VCaP (cell line): ENCODE measurements around the gene DTNA.
A peak's percentile ranks its signal among the peaks of the same experiment; 100 is the strongest.

Experiments
- H3K27ac ChIP-seq: fragments of 450-650 bp; 2 replicates; pipeline ENCODE4 v1.5.1; 2017
- CTCF ChIP-seq: fragments of 450-650 bp; conservative IDR thresholded peaks from 2 replicates; pipeline ENCODE4 v1.5.1; 2017; ENCODE audit warnings: mild to moderate bottlenecking, moderate library complexity

DTNA gene

GRCh38 chr18:34866739-34867138, 156.6 kb downstream of the DTNA start:
- H3K27ac ChIP-seq, result peak overlapping the region; percentile 82; the same call in 1 of the 2 replicates
- TF ChIP-seq CTCF, result peak; percentile 77

- peak overlapping the region; percentile 82 for H3K27ac ChIP-seq
- peak; percentile 47 for TF ChIP-seq CTCF
These were observed 157.4 kb downstream of the DTNA start for GRCh38 chr18:34867520-34867919.

- no peak for TF ChIP-seq CTCF
These were observed 160.6 kb downstream of the DTNA start for GRCh38 chr18:34870555-34871310.

GRCh38 chr18:34871435-34871834, 161.3 kb downstream of the DTNA start:
- TF ChIP-seq CTCF, result no peak

More at GRCh38 chr18:34870555-34871310, 160.6 kb downstream of the DTNA start:
- peak overlapping the region; percentile 82 for H3K27ac ChIP-seq

GRCh38 chr18:34872066-34872465, 162.0 kb downstream of the DTNA start:
- no peak for TF ChIP-seq CTCF
- no peak overlapping the region for H3K27ac ChIP-seq

More at GRCh38 chr18:34871435-34871834, 161.3 kb downstream of the DTNA start:
- peak overlapping the region; percentile 82 for H3K27ac ChIP-seq

DNA sequence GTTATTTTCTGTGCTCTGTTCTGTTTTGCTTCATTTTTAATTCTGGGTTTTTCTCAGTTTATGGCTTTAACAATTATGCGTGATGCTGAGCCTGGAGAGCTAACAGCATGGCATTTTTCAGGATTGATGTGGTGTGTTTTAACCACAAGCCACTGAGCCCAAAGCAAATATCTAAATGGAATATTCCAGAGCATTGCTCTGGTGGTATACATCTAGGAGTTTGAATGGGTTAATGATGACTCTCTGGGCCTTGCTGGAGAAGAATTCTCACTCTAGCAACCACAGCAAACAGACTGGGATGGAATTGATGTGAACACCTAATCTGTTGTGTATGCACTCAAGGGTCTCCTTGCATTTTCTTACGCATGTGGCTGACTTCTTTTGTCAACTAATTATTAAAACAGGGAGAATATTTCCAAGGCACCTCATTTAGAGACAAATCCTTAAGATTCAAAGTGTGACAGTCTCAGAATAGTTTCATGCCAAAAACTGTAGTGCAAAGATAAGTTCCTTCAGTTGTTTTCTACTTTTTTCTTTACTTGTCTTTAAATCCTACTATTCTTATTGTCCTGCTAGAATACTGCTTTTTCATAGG, 164.0 kb downstream of the DTNA start:
- no peak overlapping the region for H3K27ac ChIP-seq
- no peak for TF ChIP-seq CTCF

GRCh38 chr18:34875150-34875549, 165.1 kb downstream of the DTNA start:
- TF ChIP-seq CTCF, result no peak
- no peak overlapping the region for H3K27ac ChIP-seq
